GM18517 (cell line): ENCODE data around the gene RPN2.

Experiments used
- ATAC-seq: cut with Tn5 transposase; IDR thresholded peaks from one replicate; pipeline ENCODE4 v1.9.1; 2021; ENCODE audit warnings: mild to moderate bottlenecking, moderate library complexity; ENCODE audit not compliant: unreplicated experiment

Gene RPN2

DNA sequence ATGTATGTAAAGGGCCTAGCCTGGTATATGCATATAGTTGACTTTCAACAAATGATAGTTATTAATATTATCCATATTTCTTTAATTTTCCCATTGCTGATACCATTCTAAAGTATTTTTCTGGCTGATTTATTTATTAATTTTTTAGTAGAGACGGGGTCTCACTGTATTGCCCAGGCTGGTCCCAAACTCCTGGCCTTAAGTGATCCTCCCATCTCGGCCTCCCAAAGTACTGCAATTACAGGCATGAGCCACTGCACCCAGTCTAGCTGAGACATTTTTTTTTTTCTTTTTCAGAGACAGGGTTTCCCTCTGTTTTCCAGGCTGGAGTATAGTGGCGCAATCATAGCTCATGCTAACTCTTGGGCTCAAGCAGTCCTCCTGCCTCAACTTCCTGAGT is 30.1 kb downstream of the RPN2 start:
- ATAC-seq: no peak

DNA sequence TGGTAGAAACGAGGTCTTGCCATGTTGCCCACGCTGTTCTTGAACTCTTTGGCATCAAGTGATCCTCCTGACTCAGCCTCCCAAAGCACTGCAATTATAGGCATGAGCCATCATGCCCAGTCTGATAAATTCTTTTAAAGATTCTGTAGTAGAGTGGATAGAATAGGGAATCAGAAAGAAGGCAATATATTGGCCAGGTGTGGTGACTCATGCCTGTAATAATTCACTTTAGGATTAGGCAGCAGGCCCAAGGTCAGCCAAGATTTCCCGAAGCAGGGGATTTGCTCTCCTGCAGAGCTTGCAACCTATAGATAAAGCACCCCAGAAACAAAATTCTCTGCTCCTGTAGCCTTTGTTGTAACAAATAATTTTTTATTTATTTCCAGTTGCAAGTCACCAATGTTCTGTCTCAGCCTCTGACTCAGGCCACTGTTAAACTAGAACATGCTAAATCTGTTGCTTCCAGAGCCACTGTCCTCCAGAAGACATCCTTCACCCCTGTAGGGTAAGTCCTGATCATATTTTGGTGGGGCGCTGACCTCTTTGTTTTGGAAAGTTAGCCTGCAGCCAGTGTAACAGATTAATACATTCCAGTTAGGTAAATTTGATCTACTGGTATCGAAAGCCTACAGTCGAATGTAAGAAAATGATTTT is 30.7 kb downstream of the RPN2 start:
- no peak for ATAC-seq

DNA sequence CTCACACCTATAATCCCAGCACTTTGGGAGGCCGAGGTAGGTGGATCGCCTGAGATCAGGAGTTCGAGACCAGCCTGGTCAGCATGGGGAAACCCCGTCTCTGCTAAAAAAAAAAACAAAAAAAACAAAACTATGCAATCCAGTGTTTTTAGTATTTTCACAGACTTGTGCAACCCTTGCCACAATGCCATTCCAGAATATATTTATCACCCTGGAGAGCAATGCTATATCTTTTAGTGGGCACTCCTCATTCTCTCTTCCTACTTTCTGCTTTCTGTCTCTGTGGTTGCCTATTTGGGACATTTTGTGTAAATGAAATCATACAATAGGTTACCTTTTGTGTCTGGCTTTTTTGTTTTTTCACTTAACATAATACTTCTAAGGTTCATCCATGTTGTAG is 39.3 kb downstream of the RPN2 start:
- no peak for ATAC-seq

DNA sequence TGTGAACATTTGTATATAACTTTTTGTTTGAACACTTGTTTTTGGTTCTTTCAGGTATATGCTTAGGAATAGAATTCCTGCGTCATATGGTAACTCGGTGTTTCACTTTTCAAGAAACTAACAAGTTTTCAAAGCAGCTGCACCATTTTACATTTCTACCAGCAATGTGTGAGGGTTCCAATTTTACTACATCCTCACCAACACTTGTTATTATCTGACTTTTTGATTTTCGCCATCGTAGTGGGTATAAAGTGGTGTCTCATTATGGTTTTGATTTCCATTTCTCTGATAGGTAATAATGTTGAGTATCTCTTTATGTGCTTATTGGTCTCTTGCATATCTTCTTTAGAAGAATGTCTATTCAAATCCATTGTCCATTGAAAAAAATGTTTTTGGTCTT is 39.8 kb downstream of the RPN2 start:
- no peak for ATAC-seq

DNA sequence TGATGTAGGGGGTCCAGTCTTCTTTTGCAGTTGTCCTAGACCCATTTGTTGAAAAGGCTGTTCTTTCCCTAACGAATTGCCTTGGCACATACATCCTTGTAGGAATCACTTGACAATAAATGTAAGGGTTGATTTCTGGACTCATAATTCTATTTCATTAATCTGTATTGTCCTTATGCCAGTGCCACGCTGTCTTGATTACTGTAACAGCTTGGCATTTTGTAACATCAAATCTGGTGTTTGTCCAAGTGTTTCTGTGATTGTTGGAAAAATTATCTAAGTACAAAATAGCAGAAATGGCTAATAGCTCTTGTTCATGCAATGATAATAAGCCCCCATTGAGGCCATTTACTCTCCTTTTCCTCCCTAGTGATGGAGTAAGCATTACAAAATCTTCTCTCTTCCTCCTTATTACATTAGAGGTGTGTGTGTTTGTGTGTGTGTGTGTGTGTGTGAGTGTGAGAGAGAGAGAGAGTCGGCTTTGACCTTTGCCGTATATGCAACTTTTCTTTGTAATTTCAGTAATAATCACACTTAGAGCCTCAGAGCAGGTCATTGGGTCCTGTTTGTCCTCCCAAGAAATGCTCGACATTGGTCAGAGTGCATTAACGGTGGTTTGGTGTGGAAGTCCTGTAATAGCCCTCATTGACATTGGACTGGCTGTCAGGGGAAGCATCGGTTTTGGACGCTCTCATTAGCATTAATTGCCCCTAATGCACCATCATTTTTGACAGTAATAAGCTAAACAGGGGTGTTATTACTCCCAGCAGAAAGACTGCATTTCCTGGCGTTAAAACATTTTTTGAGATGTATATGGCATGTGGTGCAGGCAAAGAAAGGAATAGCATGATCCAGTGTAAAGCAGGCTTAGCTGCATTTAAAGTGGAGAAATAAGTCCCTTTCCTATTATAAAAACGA is 40.9 kb downstream of the RPN2 start:
- no peak for ATAC-seq

DNA sequence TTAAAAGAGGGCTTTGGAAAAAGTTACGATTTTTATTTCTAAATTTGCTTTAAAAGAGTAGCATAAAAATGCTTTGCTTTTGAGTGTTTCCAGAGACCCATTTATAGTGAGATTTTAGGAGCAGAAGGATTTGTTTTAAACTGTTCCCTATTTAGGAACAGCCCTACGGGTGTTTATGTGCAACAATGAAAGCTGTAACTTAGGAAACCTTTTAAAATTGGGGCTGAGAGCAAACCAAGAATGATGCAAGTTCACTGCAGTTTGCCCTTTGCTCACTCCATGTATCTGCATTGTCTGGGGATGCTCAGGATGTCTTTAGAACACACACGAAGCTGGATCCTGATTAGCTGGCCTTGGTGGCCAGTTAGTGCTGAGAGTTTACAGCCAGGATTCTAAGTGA is 41.6 kb downstream of the RPN2 start:
- ATAC-seq: no peak

DNA sequence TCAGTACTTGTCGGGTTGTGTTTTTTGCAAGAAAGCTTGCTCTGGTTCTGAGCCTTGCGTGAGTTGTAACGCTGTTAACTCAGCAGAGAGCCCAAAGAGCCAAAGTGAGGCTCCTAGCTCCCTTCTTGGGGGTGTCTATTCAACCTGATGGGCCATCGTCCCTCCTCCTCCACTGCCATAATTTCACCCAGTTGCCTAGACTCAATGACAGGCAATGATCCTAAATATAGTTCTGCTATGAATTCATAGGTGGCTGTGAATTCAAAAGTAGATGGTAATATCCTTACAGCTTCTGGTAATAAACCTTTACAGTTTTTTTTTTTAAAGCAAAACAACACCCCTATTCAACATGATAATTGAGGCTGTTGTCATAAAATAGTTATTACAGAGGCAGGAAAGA is 43.0 kb downstream of the RPN2 start:
- no peak for ATAC-seq

DNA sequence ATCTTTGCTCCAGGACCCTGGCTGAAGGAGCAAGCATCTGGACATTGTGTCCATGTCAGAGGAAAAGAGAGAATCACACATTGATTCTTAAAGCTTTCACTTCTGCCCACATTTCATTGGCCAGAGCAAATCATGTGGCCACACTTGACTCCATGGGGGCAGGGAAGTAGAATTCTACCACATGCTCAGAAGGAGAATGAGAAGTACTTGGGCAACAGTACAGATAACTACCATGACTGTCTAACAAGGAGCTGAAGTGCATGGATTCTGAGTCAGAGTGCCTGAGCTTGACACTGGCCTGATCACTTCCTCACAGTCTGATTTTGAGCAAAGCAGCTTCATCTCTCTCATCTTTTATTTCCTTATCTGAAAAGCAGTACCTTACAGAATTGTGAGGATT is 43.9 kb downstream of the RPN2 start:
- ATAC-seq: no peak

DNA sequence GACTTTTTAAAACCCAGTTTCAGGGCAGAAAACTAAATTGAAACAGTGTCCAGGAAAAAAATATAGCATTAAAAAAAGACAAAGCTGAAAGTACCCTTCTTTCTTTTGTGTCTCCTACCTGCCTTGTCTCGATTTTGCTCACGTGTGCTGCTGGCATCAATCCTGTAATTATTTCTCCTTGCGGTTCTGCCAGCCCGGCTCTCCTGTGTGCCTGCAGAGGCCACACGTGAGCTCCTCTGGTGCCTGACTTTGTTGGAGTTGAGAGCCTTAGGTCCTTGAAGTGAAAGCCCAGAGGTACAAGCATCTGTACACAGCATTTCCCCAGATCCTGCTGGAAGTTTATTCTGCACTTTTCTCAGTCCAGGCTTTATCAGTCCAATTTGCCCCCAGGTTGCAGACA is 46.0 kb downstream of the RPN2 start:
- ATAC-seq: no peak

DNA sequence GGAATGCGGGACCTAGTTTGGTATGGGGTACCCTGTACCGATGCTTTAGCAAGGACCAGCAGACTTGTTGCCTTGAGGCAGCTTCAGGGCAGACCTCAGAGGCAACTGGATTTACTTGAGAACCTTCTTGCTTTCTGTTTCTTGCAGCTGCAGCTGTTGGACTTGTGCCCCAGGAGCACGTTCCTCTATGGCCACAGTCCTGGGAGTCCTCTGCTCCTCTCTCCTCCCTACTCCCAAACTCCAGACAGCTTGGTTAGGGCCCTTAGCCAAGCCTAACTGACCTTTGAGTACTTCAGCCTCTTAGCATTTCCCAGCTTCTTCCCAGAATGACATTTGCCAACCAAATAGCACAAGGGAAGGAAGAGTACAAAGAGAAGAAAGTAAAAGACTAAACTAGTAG is 47.8 kb downstream of the RPN2 start:
- ATAC-seq: no peak

DNA sequence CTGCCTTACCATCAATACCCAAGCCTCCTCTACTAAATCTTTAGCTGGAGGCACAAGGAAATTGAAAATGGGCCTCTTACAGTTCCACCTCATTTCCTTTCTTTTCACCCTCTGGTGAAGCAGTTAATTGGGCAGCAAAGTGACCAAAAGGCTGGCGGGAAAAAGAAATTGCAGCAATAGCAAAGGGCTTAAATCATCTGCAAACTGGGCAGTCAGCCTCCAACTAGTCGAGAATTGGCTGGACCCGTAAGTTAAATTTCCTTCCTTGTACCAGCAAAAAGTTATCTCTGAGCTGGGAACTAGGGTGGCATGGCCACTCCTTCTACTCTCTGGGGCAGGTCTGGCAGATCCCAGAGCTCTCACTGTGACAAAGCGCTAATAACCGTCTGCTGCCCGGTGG is 49.0 kb downstream of the RPN2 start:
- ATAC-seq: no peak

DNA sequence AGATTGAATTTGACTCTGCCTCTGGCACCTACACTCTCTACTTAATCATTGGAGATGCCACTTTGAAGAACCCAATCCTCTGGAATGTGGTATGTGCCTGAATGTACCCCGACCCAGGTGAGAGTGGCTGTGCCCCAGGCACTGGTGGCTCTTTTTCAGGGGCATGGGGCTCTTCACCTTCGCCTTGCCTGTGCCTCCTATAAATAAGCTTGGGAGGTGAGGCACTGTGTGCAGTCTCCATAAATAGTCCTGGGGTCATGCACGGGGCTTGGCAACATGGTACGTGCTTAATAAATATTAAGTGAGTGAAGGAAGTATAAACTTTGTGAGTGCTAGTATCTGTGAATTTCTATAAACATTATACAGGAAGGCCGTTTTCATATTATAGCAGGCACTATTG is 49.5 kb downstream of the RPN2 start:
- no peak for ATAC-seq

DNA sequence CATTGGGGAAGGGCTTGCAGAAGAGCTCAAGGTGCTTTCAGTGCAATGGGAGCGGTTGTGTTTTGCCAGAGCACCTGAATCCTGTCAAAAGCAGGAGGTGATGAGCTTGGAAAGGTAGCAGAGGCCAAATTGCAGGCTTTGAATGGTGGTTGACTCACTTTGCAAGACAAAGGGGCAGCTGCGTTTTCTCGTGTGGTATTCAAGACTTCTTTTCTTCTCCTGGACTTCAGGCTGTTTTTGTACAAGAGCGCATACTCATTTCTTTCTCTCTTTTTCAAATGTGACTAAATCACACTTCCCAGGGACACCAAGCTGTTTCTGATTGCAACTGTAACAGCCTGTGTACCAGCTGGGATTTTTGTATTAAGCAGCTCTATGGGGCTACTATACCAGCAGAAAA is 50.2 kb downstream of the RPN2 start:
- no peak for ATAC-seq

DNA sequence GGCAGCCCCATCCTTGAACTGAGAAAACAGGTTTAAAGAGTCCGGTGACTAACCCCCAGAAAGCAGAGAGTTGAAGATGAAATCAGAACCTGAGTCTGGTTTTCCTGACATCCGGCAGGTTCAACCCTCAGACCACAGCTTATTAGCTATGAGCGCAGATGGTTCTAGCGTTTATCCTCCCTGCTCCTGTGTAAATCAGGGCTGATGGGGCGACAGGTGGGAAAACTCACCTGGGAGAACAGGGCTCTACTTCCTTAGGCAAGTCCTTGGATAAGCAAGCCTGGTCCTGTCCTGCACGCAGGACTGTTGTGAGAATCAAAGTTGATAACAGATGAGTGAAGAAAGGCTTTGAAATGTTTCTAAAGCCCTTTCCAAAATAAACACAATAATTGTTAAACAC is 51.1 kb downstream of the RPN2 start:
- no peak for ATAC-seq

DNA sequence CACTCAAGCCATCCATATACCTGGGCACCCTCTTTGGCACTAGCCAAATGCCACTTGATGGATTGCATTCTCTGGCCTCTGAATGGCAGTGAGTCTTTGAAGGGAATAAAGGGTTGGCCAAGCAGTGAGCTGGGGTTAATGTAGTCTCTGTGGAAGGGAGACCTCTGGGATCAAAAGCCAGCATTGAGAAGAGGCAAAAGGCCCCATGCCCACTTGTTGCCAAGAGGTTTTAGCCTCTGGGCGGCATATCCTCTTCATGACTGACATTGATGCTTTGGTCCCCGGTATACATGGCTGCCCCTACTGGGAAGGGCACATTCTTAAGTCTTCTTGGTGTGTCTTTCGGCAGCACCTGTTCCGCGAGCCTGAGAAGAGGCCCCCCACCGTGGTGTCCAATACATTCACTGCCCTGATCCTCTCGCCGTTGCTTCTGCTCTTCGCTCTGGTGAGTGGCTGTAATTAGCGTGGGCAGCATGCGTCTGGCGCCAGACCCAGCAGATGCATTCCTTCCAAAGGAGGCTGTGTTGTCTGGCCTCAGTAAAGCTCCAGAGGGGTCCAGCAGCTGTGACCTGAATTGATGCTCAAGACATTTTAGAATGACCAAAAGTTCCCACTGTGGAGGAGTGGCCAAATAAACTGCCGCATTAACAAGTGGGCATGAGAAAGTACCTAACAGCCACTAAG is 53.0 kb downstream of the RPN2 start:
- ATAC-seq: no peak

DNA sequence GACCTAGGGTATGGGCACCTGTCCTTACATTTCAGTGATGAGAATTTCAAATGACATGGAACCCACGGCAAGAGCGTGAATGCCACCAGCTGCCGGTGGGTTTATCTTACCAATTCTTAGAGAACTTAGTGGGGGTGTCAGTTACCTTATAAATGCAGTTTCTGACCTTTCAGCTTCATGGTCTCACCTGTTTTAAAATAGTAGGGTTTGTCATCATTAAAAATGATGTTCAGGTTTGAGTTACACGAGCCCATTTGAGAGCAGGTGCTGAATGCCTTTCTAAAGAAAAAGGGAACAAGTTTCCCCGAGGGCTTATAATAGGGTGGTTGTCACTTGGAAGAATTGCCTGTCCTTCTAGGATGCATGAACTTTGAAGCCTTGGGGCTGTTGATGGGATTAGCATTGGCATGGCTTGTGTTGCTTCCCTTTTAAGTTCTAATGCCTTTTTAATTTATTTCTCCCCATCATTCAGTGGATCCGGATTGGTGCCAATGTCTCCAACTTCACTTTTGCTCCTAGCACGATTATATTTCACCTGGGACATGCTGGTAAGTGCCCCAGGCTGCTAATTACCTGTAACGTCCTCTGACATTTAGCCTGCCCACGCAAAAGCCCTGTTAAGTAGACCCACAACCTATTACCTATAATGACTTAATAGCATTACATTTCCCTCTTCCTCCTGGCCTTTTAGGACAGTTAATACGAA is 54.6 kb downstream of the RPN2 start:
- no peak for ATAC-seq

DNA sequence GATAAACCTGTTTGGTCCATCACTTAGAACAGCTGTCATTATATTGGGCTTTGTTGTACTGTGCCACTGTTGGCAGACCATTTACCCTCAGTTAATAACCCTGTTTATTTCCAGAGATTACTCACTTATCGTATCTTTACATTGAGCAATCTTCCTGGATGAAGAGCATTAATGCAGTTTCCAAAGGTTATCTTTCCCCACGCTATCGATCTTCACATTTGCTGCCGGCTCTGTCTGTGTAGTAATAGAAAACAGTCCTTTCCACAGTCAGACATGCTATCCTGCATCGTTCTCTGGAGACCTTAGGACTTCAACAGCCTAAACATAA is 55.1 kb downstream of the RPN2 start:
- no peak for ATAC-seq

DNA sequence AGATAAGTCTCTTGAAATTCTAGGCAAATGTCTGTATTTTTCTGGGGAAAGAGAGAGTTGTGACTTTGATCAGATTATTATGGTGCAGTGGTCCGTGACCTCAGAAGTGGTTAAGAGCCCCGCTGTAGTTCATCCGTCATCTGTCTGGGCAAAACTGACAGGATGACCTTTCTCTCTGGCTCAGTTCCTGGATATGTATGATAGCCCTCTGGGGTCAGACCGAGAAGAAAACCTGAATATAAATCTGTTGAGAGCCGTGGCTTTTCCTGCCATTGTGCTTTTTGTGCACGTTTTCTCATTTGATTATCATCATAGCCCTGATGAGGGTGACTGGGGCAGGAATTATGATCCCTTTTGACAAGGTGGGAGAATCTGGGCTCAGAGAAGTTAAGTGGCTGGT is 55.9 kb downstream of the RPN2 start:
- no peak for ATAC-seq

DNA sequence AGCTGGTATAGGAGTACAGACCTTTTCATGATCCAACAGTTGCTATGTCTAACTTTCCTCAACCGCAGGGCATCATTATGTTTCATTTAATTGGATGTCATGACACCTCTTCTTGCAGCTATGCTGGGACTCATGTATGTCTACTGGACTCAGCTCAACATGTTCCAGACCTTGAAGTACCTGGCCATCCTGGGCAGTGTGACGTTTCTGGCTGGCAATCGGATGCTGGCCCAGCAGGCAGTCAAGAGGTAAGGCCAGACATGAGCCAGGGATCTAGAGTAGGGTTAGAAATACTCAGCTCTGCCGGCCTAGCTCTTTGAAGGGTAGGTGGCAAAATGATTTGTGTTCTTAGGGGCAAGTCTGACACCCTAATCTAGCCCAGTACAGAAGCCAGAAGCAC is 57.3 kb downstream of the RPN2 start:
- ATAC-seq: no peak

DNA sequence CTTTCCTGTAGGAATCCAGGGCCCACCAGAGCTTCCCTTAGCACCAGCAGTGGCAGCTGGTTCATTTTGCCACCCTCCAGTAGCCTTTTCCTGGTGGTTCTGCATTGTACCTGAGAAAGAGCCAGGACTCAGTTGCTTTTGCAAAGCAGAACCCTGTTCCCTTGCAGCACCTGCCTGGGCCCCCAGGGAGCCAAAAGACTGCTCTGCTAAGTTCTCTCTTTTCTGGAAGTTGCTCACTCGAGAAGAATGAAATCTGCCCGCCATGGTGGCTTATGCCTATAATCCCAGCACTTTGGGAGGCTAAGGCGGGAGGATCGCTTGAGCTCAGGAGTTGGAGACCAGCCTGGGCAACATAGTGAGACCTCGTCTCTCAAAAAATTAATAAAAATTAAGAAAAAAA is 58.5 kb downstream of the RPN2 start:
- no peak for ATAC-seq

DNA sequence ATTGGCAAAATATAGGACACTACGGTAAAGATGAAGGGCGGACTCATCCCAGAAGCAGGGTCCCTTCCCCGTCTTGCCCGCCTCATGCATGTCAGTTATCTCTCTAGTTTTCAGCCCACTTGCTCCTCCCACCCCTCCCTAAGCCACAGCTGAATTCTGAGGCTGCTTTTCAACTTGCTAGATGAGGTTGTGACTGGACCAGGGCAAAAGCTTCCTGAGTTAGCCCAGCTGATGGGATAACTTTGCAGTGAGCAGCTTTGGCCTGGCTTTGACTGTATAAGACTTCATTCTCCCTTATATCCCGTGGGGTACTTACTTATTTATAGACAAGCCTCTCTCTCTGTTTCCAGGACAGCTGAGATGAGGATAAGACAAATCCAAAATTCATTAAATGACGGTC is 59.3 kb downstream of the RPN2 start:
- no peak for ATAC-seq
